ENCODE results near the gene AP1S1. TPM values are rescaled to one million over a fixed set of nuclear protein-coding genes. Genes with fewer than 3 reads are reported as not detected.

Gene AP1S1
- total and polyA plus RNA-seq, 9 of the 15 experiments (the other 6 are each of a cell fraction or from before 2014, with no cell fraction given): 4.4 to 149 (median 89.4) TPM

DNA sequence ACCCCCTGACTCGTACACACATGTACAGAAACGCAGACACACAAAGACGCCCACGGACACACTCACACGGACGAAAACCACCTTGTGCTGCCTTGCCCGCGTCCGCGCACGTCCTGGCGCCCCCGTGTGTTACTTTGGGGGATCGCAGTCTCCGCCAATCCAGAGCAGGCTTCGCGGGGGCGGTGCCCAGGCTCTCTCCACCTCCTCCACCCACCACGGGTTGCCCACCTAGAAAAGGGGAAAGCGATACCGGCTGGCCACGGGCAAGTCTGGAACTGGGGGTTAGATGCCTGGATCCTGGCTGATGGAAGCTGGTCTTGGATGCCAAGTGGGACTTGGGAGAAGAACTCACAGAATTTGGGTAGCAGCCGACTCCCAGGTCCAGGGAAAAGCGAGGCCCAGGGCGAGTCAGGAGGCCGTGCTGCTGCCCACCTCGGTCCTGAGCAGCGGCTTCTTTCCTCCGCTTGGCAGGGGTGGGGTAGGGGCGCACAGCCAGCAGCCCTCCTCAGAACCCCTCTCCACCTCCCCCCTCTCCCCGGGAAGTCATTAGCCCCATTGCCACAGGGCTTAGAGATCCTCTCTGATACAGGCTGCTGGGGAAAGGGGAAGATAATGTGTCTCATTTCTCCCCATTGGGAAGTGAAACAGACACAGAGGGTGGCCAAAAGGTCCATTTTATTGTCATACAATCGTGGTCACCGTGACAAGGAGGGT, 15.7 kb downstream of the AP1S1 start (continued):
- TF ChIP-seq NCOA2 (IDR thresholded peaks at IDR 0.05; ENCODE audit: partially characterized antibody in 2 of 2) (no peak), CREM (IDR thresholded peaks at IDR 0.05; ENCODE audit: low read depth) (peak; percentile 82), SMARCB1 (IDR thresholded peaks at IDR 0.05; ENCODE audit: insufficient read length, low read depth) (no peak), MAFF (IDR thresholded peaks at IDR 0.05; ENCODE audit: low read length) (no peak), ZNF57 (CRISPR knock-in tag; IDR thresholded peaks at IDR 0.05) (no peak), NFXL1 (CRISPR knock-in tag; IDR thresholded peaks at IDR 0.05) (no peak), SMARCA5 (IDR thresholded peaks at IDR 0.05) (no peak), STAT5A (IDR thresholded peaks at IDR 0.05; ENCODE audit: borderline replicate concordance, low read length) (no peak), PCBP1 (IDR thresholded peaks at IDR 0.05; ENCODE audit: low read depth, low read length, poor library complexity, severe bottlenecking) (no peak), FOXK1 (CRISPR knock-in tag; IDR thresholded peaks at IDR 0.05; ENCODE audit: borderline replicate concordance) (no peak), SRF (CRISPR knock-in tag; IDR thresholded peaks at IDR 0.05) (no peak), ZFX (CRISPR knock-in tag; IDR thresholded peaks at IDR 0.05) (no peak), SMAD4 (CRISPR knock-in tag; conservative IDR thresholded peaks at IDR 0.05) (peak; percentile 64; the same call in 1 of the 2 replicates), ZNF165 (CRISPR knock-in tag; IDR thresholded peaks at IDR 0.05; ENCODE audit: borderline replicate concordance) (no peak), DACH1 (IDR thresholded peaks at IDR 0.05; ENCODE audit: partially characterized antibody) (no peak), TAF15 (IDR thresholded peaks at IDR 0.05; ENCODE audit: low read depth, low read length) (no peak), ZNF717 (CRISPR knock-in tag; IDR thresholded peaks at IDR 0.05) (no peak), NR1H2 (CRISPR knock-in tag; IDR thresholded peaks at IDR 0.05) (no peak), THRAP3 (IDR thresholded peaks at IDR 0.05; ENCODE audit: borderline replicate concordance) (no peak), GABPB2 (CRISPR knock-in tag; conservative IDR thresholded peaks at IDR 0.05) (no peak)
- TF ChIP-seq, protein P1, sequence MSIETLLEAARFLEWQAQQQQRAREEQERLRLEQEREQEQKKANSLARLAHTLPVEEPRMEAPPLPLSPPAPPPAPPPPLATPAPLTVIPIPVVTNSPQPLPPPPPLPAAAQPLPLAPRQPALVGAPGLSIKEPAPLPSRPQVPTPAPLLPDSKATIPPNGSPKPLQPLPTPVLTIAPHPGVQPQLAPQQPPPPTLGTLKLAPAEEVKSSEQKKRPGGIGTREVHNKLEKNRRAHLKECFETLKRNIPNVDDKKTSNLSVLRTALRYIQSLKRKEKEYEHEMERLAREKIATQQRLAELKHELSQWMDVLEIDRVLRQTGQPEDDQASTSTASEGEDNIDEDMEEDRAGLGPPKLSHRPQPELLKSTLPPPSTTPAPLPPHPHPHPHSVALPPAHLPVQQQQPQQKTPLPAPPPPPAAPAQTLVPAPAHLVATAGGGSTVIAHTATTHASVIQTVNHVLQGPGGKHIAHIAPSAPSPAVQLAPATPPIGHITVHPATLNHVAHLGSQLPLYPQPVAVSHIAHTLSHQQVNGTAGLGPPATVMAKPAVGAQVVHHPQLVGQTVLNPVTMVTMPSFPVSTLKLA (conservative IDR thresholded peaks at IDR 0.05): no peak
- TF ChIP-seq, protein P2, sequence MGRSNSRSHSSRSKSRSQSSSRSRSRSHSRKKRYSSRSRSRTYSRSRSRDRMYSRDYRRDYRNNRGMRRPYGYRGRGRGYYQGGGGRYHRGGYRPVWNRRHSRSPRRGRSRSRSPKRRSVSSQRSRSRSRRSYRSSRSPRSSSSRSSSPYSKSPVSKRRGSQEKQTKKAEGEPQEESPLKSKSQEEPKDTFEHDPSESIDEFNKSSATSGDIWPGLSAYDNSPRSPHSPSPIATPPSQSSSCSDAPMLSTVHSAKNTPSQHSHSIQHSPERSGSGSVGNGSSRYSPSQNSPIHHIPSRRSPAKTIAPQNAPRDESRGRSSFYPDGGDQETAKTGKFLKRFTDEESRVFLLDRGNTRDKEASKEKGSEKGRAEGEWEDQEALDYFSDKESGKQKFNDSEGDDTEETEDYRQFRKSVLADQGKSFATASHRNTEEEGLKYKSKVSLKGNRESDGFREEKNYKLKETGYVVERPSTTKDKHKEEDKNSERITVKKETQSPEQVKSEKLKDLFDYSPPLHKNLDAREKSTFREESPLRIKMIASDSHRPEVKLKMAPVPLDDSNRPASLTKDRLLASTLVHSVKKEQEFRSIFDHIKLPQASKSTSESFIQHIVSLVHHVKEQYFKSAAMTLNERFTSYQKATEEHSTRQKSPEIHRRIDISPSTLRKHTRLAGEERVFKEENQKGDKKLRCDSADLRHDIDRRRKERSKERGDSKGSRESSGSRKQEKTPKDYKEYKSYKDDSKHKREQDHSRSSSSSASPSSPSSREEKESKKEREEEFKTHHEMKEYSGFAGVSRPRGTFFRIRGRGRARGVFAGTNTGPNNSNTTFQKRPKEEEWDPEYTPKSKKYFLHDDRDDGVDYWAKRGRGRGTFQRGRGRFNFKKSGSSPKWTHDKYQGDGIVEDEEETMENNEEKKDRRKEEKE (IDR thresholded peaks at IDR 0.05; ENCODE audit: borderline replicate concordance in 1 of 2, control insufficient read depth in 1 of 2, low read depth in 2 of 2, low read length in 1 of 2): no peak
- TF ChIP-seq, protein P3, sequence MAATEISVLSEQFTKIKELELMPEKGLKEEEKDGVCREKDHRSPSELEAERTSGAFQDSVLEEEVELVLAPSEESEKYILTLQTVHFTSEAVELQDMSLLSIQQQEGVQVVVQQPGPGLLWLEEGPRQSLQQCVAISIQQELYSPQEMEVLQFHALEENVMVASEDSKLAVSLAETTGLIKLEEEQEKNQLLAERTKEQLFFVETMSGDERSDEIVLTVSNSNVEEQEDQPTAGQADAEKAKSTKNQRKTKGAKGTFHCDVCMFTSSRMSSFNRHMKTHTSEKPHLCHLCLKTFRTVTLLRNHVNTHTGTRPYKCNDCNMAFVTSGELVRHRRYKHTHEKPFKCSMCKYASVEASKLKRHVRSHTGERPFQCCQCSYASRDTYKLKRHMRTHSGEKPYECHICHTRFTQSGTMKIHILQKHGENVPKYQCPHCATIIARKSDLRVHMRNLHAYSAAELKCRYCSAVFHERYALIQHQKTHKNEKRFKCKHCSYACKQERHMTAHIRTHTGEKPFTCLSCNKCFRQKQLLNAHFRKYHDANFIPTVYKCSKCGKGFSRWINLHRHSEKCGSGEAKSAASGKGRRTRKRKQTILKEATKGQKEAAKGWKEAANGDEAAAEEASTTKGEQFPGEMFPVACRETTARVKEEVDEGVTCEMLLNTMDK (IDR thresholded peaks at IDR 0.05; ENCODE audit: borderline replicate concordance, insufficient read depth, low read depth, low read length, poor library complexity, severe bottlenecking): peak; percentile 83
